ENCODE data around the gene ABCB11. TPM values are rescaled to one million over a fixed set of nuclear protein-coding genes. Genes with fewer than 3 reads are reported as not detected.

The ABCB11 gene
- total and polyA plus RNA-seq, 10 of the 15 experiments (the other 5 are each of a cell fraction or from before 2014, with no cell fraction given), result not detected

DNA sequence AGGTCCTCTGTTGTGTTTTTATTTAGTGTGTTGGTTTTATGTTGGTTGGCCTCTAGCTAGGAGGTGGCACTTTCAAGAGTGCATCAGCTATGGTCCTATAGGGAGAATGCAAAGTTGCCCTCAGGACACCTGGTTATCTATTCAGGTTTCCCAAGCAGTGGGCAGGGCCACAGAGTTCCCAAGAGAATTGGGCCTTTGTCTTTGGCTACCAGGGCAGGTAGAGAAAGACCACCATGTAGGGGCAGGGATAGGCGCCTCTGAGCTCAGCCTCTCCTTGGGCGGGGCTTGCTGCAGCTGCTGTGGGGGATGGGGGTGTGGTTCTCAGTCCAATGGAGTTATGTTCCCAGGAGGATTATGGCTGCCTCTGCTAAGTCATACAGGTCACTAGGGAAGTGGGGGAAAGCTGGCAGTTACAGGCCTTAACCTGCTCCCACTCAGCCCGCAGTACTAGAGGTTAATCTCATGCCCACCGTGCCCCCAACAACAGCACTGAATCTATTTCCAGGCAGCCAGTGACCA, 26.0 kb downstream of the ABCB11 start:
- ATAC-seq (no peak), FAIRE-seq (no peak), DNase-seq (ENCODE audit: low read depth, low spot score) (no peak)
- intact Hi-C loops (cut with micrococcal nuclease; ENCODE audit: unreplicated experiment) (no loop called here), in situ Hi-C loops (cut with MboI) (no loop called here)
- H3K4me2 ChIP-seq (ENCODE audit: control insufficient read depth, insufficient read depth), result no peak overlapping the region
- BruUV-seq (replicated peaks), result no TSS peak
- ChIA-PET CTCF (no interaction called here), POLR2A (no interaction called here), RAD21 (ENCODE audit: unreplicated experiment) (no interaction called here), SMC1A (ENCODE audit: uncharacterized antibody, unreplicated experiment) (no interaction called here)
- no peaks in the 10 kb centered on the region for H4K20me1 ChIP-seq (ENCODE audit: control insufficient read depth, insufficient read depth)
- H3K4me3 ChIP-seq, result no peak overlapping the region
- no peak overlapping the region for H2AFZ ChIP-seq (ENCODE audit: control insufficient read depth, low read depth, low read length)
- no peaks in the 10 kb centered on the region for H3K4me1 ChIP-seq (ENCODE audit: control insufficient read depth, insufficient read depth, low read length)
- no peaks in the 10 kb centered on the region for H3K27me3 ChIP-seq (replicated peaks in 1 of 2; ENCODE audit: control insufficient read depth in 2 of 2, insufficient read depth in 2 of 2, low read length in 1 of 2)
- TF ChIP-seq BHLHE40 (IDR thresholded peaks at IDR 0.05; ENCODE audit: borderline replicate concordance in 1 of 2, low read depth in 2 of 2, low read length in 1 of 2) (no peak), CEBPB (IDR thresholded peaks at IDR 0.05; ENCODE audit: borderline replicate concordance in 1 of 2, low read depth in 2 of 2, low read length in 2 of 2) (no peak), HDAC2 (IDR thresholded peaks at IDR 0.05) (no peak)
- H3K9me3 ChIP-seq (replicated peaks; ENCODE audit: control insufficient read depth, insufficient read depth, low read length), result no peaks in the 10 kb centered on the region
- WGBS (ENCODE audit: insufficient coverage, insufficient replicate concordance, low lambda C conversion rate, missing lambda C conversion rate), result 39% methylated on average over 4 of the region's 4 CpGs
- no peak overlapping the region for H3K27ac ChIP-seq (ENCODE audit: control insufficient read depth, insufficient read depth)
- H3K36me3 ChIP-seq (ENCODE audit: control insufficient read depth in 2 of 2, insufficient read depth in 2 of 2, low read length in 1 of 2), result no peaks in the 10 kb centered on the region
- H3K79me2 ChIP-seq (ENCODE audit: control insufficient read depth, insufficient read depth, low read length), result no peaks in the 10 kb centered on the region
- H3K9ac ChIP-seq (ENCODE audit: control insufficient read depth, insufficient read depth, low read length), result no peak overlapping the region

DNA sequence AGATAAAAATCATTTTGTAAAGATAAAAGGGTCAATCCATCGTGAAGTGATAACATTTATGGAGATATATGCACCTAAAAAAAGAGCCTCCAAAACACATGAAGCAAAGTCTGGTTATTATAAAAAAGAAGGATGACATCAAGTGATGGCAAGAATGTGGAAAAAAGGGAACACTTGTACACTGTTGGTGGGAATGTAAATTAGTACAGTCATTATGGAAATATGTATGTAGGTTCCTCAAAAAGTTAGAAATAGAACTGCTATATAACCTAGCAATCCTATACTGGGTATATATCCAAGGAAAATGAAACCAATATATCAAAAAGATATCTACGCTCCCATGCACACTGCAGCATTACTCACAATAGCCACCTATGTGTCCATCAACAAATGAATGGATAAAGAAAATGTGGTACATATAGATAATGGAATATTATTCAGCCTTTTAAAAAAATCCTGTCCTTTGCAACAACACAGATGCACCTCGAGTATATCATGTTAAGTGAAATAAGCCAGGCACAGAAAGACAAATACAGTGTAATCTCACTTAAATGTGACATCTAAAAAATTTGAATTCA, 28.9 kb downstream of the ABCB11 start:
- Histone ChIP-seq H3K79me2 (ENCODE audit: control insufficient read depth, insufficient read depth, low read length) (no peaks in the 10 kb centered on the region), H2AFZ (ENCODE audit: control insufficient read depth, low read depth, low read length) (no peak overlapping the region), H3K4me1 (ENCODE audit: control insufficient read depth, insufficient read depth, low read length) (no peaks in the 10 kb centered on the region), H3K4me2 (ENCODE audit: control insufficient read depth, insufficient read depth) (no peak overlapping the region), H3K36me3 (ENCODE audit: control insufficient read depth in 2 of 2, insufficient read depth in 2 of 2, low read length in 1 of 2) (no peaks in the 10 kb centered on the region), H4K20me1 (ENCODE audit: control insufficient read depth, insufficient read depth) (no peaks in the 10 kb centered on the region), H3K9me3 (replicated peaks; ENCODE audit: control insufficient read depth, insufficient read depth, low read length) (no peaks in the 10 kb centered on the region), H3K9ac (ENCODE audit: control insufficient read depth, insufficient read depth, low read length) (no peak overlapping the region), H3K27me3 (replicated peaks in 1 of 2; ENCODE audit: control insufficient read depth in 2 of 2, insufficient read depth in 2 of 2, low read length in 1 of 2) (no peaks in the 10 kb centered on the region), H3K4me3 (no peak overlapping the region), H3K27ac (ENCODE audit: control insufficient read depth, insufficient read depth) (no peak overlapping the region)
- FAIRE-seq (no peak), ATAC-seq (no peak), DNase-seq (ENCODE audit: low read depth, low spot score) (no peak)
- CTCF ChIA-PET, result no interaction called here
- no TSS peak for BruUV-seq (replicated peaks)
- RAD21 ChIA-PET (ENCODE audit: unreplicated experiment), result no interaction called here
- POLR2A ChIA-PET, result no interaction called here
- SMC1A ChIA-PET (ENCODE audit: uncharacterized antibody, unreplicated experiment), result no interaction called here
- intact Hi-C loops (cut with micrococcal nuclease; ENCODE audit: unreplicated experiment), result no loop called here
- in situ Hi-C loops (cut with MboI), result no loop called here
- WGBS (ENCODE audit: insufficient coverage, insufficient replicate concordance, low lambda C conversion rate, missing lambda C conversion rate), result 36% methylated on average over 3 of the region's 3 CpGs
- TF ChIP-seq RELA (IDR thresholded peaks at IDR 0.05; ENCODE audit: borderline replicate concordance, partially characterized antibody) (no peak), SP1 (IDR thresholded peaks at IDR 0.05; ENCODE audit: low read depth, low read length) (no peak), ATF7 (IDR thresholded peaks at IDR 0.05; ENCODE audit: low read depth) (no peak), SMC3 (IDR thresholded peaks at IDR 0.05; ENCODE audit: borderline replicate concordance, low read length) (no peak), NFIC (IDR thresholded peaks at IDR 0.05; ENCODE audit: low read depth, low read length) (no peak), ZBED1 (IDR thresholded peaks at IDR 0.05; ENCODE audit: borderline replicate concordance) (no peak)
- TF ChIP-seq, protein P1, sequence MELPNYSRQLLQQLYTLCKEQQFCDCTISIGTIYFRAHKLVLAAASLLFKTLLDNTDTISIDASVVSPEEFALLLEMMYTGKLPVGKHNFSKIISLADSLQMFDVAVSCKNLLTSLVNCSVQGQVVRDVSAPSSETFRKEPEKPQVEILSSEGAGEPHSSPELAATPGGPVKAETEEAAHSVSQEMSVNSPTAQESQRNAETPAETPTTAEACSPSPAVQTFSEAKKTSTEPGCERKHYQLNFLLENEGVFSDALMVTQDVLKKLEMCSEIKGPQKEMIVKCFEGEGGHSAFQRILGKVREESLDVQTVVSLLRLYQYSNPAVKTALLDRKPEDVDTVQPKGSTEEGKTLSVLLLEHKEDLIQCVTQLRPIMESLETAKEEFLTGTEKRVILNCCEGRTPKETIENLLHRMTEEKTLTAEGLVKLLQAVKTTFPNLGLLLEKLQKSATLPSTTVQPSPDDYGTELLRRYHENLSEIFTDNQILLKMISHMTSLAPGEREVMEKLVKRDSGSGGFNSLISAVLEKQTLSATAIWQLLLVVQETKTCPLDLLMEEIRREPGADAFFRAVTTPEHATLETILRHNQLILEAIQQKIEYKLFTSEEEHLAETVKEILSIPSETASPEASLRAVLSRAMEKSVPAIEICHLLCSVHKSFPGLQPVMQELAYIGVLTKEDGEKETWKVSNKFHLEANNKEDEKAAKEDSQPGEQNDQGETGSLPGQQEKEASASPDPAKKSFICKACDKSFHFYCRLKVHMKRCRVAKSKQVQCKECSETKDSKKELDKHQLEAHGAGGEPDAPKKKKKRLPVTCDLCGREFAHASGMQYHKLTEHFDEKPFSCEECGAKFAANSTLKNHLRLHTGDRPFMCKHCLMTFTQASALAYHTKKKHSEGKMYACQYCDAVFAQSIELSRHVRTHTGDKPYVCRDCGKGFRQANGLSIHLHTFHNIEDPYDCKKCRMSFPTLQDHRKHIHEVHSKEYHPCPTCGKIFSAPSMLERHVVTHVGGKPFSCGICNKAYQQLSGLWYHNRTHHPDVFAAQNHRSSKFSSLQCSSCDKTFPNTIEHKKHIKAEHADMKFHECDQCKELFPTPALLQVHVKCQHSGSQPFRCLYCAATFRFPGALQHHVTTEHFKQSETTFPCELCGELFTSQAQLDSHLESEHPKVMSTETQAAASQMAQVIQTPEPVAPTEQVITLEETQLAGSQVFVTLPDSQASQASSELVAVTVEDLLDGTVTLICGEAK (IDR thresholded peaks at IDR 0.05; ENCODE audit: borderline replicate concordance), result no peak
- TF ChIP-seq, protein P2, sequence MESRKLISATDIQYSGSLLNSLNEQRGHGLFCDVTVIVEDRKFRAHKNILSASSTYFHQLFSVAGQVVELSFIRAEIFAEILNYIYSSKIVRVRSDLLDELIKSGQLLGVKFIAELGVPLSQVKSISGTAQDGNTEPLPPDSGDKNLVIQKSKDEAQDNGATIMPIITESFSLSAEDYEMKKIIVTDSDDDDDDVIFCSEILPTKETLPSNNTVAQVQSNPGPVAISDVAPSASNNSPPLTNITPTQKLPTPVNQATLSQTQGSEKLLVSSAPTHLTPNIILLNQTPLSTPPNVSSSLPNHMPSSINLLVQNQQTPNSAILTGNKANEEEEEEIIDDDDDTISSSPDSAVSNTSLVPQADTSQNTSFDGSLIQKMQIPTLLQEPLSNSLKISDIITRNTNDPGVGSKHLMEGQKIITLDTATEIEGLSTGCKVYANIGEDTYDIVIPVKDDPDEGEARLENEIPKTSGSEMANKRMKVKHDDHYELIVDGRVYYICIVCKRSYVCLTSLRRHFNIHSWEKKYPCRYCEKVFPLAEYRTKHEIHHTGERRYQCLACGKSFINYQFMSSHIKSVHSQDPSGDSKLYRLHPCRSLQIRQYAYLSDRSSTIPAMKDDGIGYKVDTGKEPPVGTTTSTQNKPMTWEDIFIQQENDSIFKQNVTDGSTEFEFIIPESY (IDR thresholded peaks at IDR 0.05), result no peak

Data from GM12878 (cell line).